Loucy (cell line): ENCODE data around the gene EXOC3L4.

Source experiments
- EZH2phosphoT487 ChIP-seq: fragments of 200-600 bp; IDR thresholded peaks from 2 replicates; pipeline ENCODE4 v1.6.1; 2018; ENCODE audit warnings: antibody characterized with exemption, mild to moderate bottlenecking, moderate library complexity, borderline replicate concordance
- TF ChIP-seq, protein P1 (sequence below): fragments of 200-600 bp; sonication (generic); conservative IDR thresholded peaks from 2 replicates; pipeline ENCODE4 v1.5.1; 2014; ENCODE audit warnings: mild to moderate bottlenecking, antibody characterized with exemption, low read length

DNA sequence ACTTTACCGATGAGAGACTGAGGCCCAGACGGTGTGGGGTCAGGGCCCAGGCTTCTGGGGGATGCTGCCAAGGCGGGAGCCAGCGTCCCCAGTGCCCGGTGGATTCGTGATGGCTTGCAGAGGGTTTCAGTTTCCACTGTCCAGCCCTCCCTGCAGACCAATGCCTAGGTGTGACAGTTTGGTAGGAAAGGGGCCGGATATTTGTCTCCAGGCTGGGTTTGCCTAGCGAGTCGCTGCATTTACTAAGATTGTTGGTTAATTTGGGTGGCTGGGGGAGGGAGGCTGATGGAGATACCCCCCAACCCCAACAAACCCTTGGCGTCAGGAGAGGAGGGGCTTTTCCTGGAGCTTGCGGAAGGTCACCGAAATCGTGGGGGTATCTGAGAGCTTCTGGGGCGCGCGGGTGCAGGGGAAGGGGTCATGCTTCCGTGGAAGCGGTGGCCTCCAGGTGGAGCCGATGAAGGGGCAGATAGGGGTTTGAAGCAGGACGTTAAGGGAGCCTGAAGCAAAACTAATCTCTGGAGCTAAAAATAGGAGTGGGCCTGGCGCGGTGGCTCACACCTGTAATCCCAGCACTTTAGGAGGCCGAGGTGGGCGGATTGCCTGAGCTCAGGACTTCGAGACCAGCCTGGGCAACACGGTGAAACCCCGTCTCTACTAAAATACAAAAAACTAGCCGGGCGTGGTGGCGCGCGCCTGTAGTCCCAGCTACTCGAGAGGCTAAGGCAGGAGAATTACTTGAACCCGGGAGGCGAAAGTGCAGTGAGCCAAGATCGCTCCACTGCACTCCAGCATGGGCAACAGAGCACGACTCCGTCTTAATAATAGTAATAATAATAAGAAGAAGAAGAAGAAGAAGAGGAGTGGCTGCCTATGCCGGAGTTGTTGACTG, 36.1 kb upstream of the EXOC3L4 start:
- TF ChIP-seq, protein P1, sequence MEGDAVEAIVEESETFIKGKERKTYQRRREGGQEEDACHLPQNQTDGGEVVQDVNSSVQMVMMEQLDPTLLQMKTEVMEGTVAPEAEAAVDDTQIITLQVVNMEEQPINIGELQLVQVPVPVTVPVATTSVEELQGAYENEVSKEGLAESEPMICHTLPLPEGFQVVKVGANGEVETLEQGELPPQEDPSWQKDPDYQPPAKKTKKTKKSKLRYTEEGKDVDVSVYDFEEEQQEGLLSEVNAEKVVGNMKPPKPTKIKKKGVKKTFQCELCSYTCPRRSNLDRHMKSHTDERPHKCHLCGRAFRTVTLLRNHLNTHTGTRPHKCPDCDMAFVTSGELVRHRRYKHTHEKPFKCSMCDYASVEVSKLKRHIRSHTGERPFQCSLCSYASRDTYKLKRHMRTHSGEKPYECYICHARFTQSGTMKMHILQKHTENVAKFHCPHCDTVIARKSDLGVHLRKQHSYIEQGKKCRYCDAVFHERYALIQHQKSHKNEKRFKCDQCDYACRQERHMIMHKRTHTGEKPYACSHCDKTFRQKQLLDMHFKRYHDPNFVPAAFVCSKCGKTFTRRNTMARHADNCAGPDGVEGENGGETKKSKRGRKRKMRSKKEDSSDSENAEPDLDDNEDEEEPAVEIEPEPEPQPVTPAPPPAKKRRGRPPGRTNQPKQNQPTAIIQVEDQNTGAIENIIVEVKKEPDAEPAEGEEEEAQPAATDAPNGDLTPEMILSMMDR = no peak
- TF ChIP-seq EZH2phosphoT487 = no peak
